NT2/D1 (cell line): ENCODE data around the gene NAPG.

ENCODE experiments used
- SUZ12 ChIP-seq: IDR thresholded peaks from 2 replicates; pipeline ENCODE4 v1.6.1; 2011; ENCODE audit not compliant: insufficient read length, insufficient read depth; ENCODE audit errors: extremely low read depth
- YY1 ChIP-seq: IDR thresholded peaks from 2 replicates; pipeline ENCODE4 v1.6.1; 2011; ENCODE audit not compliant: insufficient read length, insufficient read depth
- ZNF274 ChIP-seq: IDR thresholded peaks from 2 replicates; pipeline ENCODE4 v1.6.1; 2011; ENCODE audit warnings: mild to moderate bottlenecking, low read depth, low read length

- TF ChIP-seq ZNF274 (no peak), YY1 (no peak), SUZ12 (no peak)
Measured at GRCh38 chr18:10482363-10482984, 43.4 kb upstream of the NAPG start.
